HG03175 (cell line): Measurements from ENCODE around the gene SLC25A6.
"Not testable (repeated sequence)": the region's sequence is repeated elsewhere in the genome, so short reads cannot be mapped to it uniquely, and the experiment has no call there.

ENCODE experiments used
- ATAC-seq: cut with Tn5 transposase; IDR thresholded peaks from one replicate; pipeline ENCODE4 v1.9.1; 2021; ENCODE audit warnings: mild to moderate bottlenecking, moderate library complexity; ENCODE audit not compliant: unreplicated experiment

Gene SLC25A6

DNA sequence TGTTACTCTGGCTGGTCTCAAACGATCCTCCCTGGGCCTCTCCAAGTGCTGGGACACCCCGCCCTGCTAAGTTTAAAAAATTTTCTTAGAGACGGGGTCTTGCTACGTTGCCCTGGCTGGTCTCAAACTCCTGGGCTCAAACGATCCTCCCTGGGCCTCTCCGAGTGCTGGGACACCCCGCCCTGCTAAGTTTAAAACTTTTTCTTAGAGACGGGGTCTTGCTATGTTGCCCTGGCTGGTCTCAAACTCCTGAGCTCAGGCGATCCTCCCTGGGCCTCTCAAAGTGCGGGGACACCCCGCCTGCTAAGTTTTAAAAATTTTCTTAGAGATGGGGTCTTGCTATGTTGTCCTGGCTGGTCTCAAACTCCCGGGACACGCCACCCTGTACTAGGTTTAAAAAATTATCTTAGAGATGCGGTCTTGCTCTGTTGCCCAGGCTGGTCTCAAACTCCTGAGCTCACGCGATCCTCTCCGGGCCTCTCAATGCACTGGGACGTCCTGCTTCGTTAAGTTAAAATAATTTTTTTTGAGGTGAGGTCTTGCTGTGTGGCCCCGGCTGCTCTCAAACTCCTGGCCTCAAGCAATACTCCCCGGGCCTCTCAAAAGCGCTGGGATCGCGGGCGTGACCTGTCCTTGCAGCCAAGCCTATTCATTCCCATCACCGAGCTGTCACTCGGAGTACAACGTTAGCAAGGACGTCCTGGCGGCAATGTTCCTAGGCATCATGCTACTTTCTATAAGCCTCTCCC is 1.1 kb downstream of the SLC25A6 start:
- ATAC-seq, result no peak

DNA sequence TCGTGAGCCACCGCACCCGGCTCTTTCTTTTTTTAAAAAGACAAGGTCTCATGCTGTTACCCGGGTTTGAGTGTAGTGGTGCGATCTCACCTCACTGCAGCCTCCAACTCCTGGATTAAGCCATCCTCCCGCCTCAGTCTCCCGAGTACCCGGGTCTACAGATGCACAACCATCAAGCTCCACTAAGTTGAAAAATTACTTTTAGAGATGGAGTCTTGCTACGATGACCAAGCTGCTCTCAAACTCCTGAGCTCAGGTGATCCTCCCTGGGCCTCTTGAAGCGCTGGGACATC is 2.0 kb downstream of the SLC25A6 start:
- no peak for ATAC-seq

DNA sequence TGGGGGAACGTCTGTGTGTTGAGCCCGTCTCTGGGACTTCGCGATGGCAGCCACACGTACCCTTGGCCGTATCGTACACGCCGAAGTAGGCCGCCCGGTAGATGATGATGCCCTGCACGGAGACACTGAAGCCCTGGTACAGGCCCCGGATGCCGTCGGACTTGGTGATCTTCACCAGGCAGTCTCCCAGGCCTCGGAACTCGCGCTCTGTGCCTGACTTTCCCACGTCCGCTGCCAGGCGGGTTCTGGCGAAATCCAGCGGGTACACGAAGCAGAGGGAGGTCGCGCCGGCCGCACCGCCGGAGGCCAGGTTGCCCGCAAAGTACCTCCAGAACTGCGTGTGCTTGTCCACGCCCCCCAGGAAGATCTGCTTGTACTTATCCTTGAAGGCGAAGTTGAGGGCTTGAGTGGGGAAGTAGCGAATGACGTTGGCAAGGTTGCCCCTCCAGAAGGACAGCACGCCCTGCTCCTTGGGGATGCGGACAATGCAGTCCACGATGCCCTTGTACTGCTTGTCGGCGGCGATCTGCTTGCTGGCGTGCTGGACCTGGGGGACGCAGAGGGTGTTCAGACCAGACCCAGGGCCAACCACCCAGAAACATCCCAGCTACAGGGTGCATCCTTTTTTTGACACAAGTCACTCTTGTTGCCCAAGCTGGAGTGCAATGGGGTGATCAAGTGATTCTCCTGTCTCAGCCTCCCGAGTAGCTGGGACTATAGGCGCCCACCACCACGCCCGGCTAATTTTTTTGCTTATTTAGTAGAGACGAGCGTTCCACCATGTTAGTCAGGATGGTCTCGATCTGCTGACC is 2.5 kb downstream of the SLC25A6 start:
- ATAC-seq, result no peak

DNA sequence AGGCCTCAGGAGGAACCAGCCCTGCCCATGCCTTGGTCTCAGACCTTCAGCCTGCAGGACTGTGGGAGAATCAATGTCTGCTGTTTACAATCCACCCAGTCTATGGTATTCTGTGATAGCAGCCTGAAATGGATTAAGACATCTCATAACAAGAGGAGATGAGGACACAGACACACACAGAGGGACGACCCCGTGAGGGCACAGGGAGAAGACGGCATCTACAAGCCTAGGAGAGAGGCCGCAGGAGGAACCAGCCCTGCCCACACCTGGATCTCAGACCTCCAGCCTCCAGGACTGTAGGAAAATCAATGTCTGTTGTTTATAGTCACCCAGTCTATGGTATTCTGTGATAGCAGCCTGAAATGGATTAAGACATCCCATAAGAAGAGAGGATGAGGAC is 3.3 kb downstream of the SLC25A6 start:
- ATAC-seq, result no peak

DNA sequence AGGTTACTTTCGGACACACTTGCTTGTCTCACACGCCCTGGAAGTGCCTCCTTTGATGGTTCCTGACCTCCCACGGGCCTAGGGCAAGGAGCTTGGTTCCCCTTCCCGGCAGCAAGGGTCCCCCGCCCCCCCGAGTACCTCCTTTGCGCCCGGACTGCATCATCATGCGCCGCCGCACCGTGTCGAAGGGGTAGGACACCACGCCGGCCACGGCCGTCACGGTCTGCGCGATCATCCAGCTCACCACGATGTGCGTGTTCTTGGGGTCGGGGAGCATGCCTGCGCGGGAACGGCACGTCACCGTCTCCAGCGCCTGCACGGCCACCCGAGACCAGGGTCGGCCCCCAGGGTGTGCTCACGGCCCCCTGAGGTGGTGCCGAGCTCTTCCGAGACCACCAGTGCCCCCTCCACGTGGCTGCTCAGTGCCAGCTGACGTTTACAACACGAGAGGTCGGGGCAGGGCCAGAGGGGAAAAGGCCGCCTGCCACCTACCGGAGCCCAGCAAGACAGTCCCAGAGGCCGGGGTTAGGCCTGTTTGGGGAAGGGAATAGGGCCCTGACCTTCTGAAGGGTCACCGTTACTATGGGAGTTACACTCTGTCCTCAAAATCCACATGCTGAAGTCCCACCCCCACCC is 4.7 kb downstream of the SLC25A6 start:
- ATAC-seq, result no peak

DNA sequence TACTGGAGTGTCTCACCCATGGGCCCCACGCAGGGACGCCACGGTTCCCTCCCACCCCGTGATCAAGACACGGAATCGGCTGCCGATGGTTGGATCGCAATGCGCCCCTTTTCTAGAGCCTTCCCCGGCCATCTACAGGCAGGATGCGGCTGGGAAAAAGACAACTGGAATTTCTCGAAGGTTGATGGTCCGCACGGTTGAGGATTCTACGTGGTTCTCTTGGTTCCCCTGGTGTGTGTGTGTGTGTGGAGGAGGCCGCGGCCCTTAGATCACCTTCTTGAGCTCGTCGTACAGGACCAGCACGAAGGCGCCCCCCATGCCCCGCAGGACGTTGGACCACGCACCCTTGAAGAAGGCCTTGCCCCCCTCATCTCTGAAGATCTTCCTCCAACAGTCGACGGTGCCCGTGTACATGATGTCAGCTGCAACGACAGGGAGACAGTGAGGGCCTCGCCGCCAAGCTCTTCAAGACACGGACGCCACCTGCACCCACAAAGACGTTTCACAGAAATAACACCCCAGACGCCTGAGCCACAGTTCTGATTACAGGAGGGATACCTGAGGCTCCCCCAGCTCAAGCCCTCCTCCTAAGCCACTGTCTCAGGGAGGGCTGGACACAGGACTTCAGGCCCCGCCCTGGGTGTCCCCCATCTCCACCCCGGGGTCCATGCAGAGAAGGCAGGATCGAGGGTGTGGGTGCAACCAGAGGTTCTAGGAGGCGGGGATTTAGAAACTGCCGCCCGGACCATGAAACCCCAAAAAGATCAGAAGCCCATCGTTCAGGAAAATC is 5.4 kb downstream of the SLC25A6 start:
- no peak for ATAC-seq

DNA sequence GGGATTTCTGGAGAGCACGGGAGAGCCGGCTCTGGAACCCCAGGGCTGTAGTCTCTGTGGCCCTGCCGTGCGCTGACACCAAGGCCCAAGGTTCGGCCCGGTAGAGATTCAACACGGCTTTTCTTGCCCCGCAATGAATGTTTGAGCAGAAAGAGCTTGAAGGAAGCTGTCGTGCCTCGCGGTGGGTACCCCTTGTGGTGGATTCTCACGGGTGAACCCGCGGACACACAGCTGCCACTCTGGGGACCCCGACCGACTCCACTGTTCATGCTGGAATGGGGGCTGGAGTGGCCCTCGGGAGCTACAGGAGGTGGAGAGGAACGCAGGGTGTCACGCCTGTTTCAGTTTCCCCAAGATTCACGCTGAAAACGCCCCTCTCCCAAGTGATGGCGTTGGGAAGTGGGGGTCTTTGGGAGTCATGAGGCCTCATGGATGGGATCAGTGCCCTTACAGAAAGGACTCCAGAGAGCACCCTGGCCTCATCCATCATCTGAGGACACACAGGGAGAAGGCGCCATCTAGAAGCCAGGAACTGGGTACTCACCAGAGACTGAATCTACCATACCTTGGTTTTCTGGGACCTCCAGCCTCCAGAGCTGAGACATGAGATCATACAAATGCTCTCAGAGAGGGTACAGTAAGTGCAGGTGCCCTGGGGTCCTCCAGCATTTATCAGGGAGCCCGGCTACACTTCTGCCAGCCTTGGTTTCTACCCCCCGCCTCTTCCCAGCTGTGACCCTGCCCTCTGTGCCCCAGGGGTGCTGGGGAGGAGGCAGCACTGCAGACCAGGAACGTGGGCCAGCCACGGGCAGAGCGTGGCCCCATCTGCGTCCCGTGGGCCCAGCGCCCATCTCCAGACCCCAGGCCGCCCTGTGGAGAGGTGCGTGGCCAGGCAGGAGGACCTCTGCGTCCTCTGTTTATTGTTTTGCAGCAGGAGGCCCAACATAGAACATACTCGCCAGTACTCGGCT is 6.4 kb downstream of the SLC25A6 start:
- no peak for ATAC-seq

DNA sequence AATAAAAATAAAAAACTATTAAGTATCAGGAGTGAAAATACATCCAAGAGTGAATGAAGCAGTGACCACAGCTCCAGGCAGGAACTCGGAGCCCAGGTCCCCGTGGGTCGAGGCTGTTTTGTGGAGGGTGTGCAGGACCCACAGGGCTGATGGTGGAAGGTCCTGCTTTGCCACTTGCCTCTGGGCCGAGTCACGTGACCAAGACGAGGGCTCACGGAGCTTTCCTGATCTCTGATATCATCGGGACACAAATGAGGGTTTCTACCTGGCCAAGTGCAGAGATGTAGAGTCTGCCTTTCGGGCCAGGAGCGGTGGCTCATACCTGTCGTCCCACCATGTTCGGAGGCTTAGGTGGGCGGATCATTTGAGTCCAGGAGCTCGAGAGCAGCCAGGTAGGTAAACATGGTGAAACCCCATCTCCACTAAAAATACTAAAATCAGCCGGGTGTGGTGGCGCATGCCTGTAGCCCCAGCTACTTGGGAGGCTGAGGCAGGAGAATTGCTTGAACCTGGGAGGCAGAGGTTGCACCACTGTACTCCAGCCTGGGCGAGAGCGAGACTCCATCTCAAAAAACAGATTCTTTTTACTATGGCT is 7.2 kb downstream of the SLC25A6 start:
- no peak for ATAC-seq

DNA sequence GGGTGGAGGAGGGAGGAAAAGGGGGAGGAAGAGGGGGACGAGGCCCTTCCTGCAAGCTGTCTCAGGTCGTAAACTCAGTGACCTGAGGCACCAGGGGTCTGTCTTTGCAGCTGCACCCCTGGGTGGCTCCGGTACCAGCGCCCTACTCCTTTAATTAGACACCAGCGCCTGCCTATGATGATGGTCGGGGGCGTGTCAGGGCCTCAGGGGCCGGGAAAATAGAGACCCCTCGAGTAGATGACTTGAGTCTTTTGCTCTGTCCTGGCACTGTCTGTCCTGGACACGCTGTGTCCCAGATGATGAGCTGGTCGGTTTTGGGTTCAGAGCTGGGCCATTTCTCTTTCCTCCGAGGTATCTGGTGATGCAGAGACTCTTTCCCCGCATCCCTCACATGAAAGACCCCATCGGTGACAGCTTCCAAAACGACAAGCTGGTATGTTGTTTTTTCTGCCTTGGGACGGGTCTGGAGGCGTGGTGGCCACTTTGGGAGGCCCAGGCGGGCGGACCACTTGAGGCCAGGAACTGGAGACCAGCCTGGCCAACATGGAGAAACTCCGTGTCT is 11.2 kb downstream of the SLC25A6 start:
- no peak for ATAC-seq

DNA sequence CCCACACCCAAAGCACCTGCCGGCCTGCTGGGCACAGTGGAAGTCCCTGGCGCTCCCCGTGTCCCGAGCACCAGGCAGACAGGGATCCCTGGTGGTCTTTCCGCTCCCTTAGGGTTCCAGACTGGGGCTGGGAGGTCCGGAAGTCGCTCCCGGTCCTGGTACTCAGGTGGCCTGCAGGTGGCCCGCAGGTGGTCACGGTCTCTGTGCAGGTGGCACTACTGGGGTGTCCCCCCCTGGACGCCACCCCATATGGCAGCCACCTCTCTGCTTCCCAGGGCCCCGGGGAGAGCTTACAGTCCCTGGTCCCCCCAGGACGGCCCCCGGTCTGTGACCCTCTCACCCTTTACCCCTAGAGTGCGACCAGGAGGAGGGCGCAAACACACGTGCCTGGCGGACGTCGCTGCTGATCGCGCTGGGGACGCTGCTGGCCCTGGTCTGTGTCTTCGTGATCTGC is 13.6 kb downstream of the SLC25A6 start:
- no peak for ATAC-seq

DNA sequence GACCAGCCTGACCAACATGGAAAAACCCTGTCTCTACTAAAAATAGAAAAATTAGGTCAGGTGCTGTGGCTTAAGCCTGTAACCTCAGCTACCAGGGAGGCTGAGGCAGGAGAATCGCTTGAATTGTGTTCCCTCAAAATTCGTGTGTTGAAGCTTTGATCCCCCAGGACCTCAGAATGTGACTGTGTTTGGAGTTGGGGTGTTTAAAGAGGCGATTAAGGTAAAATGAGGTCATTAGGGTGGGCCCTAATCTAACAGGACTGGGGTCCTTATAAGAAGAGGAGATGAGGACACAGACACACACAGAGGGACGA is 23.6 kb downstream of the SLC25A6 start:
- no peak for ATAC-seq

DNA sequence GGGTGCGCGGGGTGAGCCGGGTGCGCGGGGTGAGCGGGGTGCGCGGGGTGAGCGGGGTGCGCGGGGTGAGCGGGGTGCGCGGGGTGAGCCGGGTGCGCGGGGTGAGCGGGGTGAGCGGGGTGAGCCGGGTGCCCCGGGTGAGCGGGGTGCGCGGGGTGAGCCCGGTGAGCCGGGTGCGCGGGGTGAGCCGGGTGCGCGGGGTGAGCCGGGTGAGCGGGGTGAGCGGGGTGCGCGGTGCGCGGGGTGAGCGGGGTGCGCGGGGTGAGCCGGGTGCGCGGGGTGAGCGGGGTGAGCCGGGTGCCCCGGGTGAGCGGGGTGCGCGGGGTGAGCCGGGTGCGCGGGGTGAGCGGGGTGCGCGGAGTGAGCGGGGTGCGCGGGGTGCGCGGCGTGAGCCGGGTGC is 25.6 kb downstream of the SLC25A6 start:
- ATAC-seq, result not testable (repeated sequence)

DNA sequence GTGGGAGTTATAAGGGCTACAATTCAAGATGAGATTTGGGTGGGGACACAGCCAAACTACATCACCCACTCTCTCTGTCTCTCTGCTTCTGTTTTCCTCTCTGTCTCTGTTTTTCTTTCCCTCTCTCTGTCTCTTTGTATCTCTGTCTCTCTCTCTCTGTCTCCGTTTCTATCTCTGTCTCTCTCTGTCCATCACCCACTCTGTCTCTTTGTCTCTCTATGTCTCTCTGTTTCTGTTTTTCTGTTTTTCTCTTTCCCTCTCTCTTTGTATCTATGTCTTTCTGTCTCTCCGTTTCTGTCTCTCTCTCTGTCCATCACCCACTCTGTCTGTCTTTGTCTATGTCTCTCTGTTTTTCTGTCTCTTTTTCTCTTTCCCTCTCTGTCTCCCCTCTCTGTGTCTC is 30.0 kb downstream of the SLC25A6 start:
- no peak for ATAC-seq

DNA sequence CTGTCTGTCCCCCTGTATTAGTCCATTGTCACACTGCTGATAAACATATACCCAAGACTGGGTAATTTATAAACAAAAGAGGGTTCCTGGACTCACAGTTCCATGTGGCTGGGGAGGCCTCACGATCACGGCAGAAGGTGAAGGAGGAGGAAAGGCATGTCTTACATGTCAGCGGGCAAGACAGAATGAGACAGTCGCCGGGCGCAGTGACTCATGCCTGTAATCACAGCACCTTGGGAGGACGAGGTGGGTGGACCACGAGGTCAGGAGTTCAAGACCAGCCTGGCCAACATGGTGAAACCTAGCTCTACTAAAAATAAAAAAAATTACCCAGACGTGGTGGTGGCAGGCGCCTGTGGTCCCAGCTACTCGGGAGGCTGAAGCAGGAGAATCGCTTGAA is 30.6 kb downstream of the SLC25A6 start:
- no peak for ATAC-seq

DNA sequence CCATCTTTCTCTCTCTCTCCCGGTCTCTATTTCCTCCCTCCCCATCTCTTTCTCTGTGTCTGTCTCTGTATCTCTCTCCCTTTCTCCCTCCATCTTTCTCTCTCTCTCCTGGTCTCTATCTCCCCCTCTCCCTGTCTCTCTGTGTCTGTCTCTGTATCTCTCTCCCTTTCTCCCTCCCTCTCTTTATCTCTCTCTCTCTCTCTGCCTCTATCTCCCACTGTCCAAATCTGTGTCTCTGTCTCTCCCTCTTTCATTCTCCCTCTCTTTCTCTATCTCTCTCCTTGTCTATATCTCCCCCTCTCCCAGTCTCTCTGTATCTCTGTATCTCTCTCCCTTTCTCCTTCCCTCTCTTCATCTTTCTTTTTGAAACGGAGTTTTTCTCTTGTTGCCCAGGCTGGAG is 31.7 kb downstream of the SLC25A6 start:
- ATAC-seq, result no peak

DNA sequence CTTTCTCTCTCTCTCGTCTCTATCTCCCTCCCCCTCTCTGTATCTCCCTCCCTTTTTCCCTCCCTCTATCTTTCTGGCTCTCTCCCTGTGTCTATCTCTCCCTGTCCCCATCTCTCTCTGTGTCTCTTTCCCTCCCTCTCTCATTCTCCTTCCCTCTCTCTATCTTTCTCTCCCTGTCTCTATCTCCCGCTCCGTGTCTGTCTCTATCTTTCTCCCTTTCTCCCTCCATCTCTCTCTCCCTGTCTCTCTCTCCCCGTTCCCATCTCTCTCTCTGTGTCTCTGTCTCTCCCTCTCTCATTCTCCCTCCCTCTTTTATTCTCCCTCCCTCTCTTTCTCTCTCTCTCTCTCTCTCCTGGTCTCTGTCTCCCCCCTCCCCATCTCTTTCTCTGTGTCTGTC is 32.4 kb downstream of the SLC25A6 start:
- no peak for ATAC-seq

DNA sequence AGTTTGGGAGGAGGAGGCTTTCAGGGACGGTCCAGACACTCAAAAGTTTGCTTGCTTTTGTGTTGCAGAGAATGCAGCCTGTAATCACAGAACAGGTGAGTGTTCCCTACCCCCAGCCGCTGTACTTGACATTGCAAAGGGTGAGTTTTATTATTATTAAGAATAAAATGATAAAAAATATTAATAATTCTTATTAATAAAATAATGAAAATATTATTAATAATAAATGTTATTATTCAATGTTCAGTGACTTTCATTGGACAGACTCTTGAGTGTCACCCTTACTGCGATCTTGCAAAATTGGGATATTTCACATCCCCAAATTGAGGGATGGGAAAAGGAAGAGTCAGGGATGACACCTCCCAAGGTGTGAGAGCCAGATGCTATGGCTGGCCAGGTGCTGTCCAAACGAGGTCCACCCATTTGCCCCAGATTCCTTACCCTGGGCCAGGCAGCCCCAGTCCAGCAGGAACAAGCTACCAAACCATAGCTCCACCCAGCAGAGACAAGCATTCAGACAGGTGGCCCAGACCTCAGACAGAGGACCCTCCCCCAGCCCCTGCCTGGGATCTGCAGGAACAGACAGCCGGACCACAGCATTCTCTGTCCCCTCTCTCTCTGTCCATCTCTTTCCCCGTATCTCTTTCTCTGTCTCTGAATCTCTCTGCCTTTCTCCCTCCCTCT is 33.0 kb downstream of the SLC25A6 start:
- no peak for ATAC-seq

DNA sequence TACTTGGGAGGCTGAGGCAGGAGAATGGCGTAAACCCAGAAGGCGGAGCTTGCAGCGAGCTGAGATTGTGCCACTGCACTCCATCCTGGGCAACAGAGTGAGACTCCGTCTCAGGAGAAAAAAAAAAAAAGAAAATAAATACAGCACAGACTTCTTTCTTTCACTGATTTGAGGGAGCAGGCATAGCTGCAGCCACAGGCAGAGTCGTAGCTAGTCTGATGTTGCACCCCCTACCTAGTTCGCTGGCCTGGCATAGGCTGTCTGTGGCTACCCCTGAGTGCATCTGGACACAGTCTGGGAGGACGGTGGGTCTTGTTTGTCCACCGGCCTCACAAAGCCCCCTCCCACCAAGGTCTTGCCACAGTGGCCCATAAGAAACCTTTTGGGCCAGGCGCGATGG is 33.9 kb downstream of the SLC25A6 start:
- ATAC-seq, result no peak
